Right lobe of liver (tissue), 4 donors: Measurements from ENCODE around the gene MBLAC1.

Source experiments
- CTCF ChIP-seq, 4 donors: fragments of 200-600 bp in 3 of 4; fragments of 450-650 bp in 1 of 4; IDR thresholded peaks; one replicate each; pipeline versions ENCODE4 v1.5.1 to v1.8.0; 2016 to 2022; ENCODE audit warnings: antibody characterized with exemption in 4 of 4, mild to moderate bottlenecking in 2 of 4
- POLR2A ChIP-seq: fragments of 450-650 bp; IDR thresholded peaks from one replicate; pipeline ENCODE4 v1.6.1; 2017; ENCODE audit warnings: antibody characterized with exemption, mild to moderate bottlenecking
- donor health status: DM: no; HTN: no; CAD: no.
- donor health status: DM: no; HTN: no; CAD: no.
- donor health status: DM: no; HTN: yes; CAD: no.

GRCh38 chr7:100118388-100119071 is 8.2 kb upstream of the MBLAC1 start:
- TF ChIP-seq CTCF (IDR thresholded peaks at IDR 0.05), result no peak
- TF ChIP-seq POLR2A, result no peak
